WTC11 (cell line): Measurements from ENCODE around the gene SLIT3. TPM values are rescaled to one million over a fixed set of nuclear protein-coding genes. Genes with fewer than 3 reads are reported as not detected.
A peak's percentile ranks its signal among the peaks of the same experiment; 100 is the strongest.

Experiments
- ATAC-seq: fragments of 200-7000 bp; cut with Tn5 transposase; 2 replicates; pipeline ENCODE4 v1.10.0; 2021; ENCODE audit warnings: mild to moderate bottlenecking, moderate library complexity
- CTCF ChIA-PET: fragments of 300-600 bp; sonication (Branson Sonifier 250); formaldehyde crosslinking; loops from one replicate; lab custom pipeline; 2021; ENCODE audit warnings: antibody characterized with exemption; lab: Charles Lee
- POLR2A ChIA-PET: fragments of 350-600 bp; sonication (Branson Sonifier 250); formaldehyde crosslinking; loops from one replicate; lab custom pipeline; 2021; ENCODE audit warnings: antibody characterized with exemption; lab: Charles Lee
- DNase-seq: peaks from one replicate; pipeline ENCODE4 v3.0.0; 2021; ENCODE audit warnings: low spot score
- H3K27ac Mint-ChIP-seq: 2 replicates; pipeline ENCODE4 v1.8.0; 2021; ENCODE audit warnings: mixed read lengths
- H3K27me3 Mint-ChIP-seq: 2 replicates; pipeline ENCODE4 v1.8.0; 2021; ENCODE audit warnings: low read depth, mild to moderate bottlenecking, moderate library complexity, mixed read lengths
- H3K36me3 Mint-ChIP-seq: 2 replicates; pipeline ENCODE4 v1.8.0; 2021; ENCODE audit warnings: mixed read lengths
- H3K4me1 Mint-ChIP-seq: 2 replicates; pipeline ENCODE4 v1.8.0; 2022; ENCODE audit warnings: mixed read lengths
- H3K4me3 Mint-ChIP-seq: 2 replicates; pipeline ENCODE4 v1.8.0; 2021; ENCODE audit warnings: mild to moderate bottlenecking, moderate library complexity, mixed read lengths
- H3K9me3 Mint-ChIP-seq: 2 replicates; pipeline ENCODE4 v1.8.0; 2021; ENCODE audit warnings: mixed read lengths
- ATF1 ChIP-seq: sonication (generic); formaldehyde crosslinking; IDR thresholded peaks from 2 replicates; pipeline ENCODE4 v1.8.1; 2023; ENCODE audit warnings: mild to moderate bottlenecking, moderate library complexity, missing genetic modification reagents
- HMGA2 ChIP-seq: fragments of 250-450 bp; sonication (Bioruptor Pico); IDR thresholded peaks from 2 replicates; pipeline ENCODE4 v1.4.0; 2021; ENCODE audit warnings: mild to moderate bottlenecking, moderate library complexity
- JAZF1 ChIP-seq: fragments of 250-450 bp; sonication (Bioruptor Pico); IDR thresholded peaks from 2 replicates; pipeline ENCODE4 v1.9.0; 2021; ENCODE audit warnings: moderate library complexity, mild to moderate bottlenecking, inconsistent platforms
- OVOL2 ChIP-seq: fragments of 250-450 bp; sonication (Bioruptor Pico); IDR thresholded peaks from 2 replicates; pipeline ENCODE4 v1.9.0; 2021; ENCODE audit warnings: mild to moderate bottlenecking, borderline replicate concordance
- TEAD4 ChIP-seq: sonication (generic); formaldehyde crosslinking; IDR thresholded peaks from 2 replicates; pipeline ENCODE4 v1.8.0; 2022; ENCODE audit warnings: mild to moderate bottlenecking, missing genetic modification reagents
- ZNF416 ChIP-seq: fragments of 250-450 bp; sonication (Bioruptor Pico); IDR thresholded peaks from 2 replicates; pipeline ENCODE4 v1.9.0; 2021; ENCODE audit warnings: mild to moderate bottlenecking, inconsistent platforms
- ZNF423 ChIP-seq: fragments of 250-450 bp; sonication (Bioruptor Pico); IDR thresholded peaks from 2 replicates; pipeline ENCODE4 v2.1.2; 2022; ENCODE audit warnings: mild to moderate bottlenecking, moderate library complexity
- ZNF671 ChIP-seq: fragments of 250-450 bp; sonication (Bioruptor Pico); IDR thresholded peaks from 2 replicates; pipeline ENCODE4 v1.8.0; 2021; ENCODE audit warnings: mild to moderate bottlenecking
- total RNA-seq: library from RNA; stranded (reverse); gene quantifications from 3 replicates; pipeline ENCODE4 v1.2.3, GENCODE V29; 2021
- TF ChIP-seq, protein P1 (sequence below): sonication (generic); formaldehyde crosslinking; IDR thresholded peaks from 2 replicates; pipeline ENCODE4 v1.8.0; 2023; ENCODE audit warnings: missing genetic modification reagents
- TF ChIP-seq, protein P2 (sequence below): sonication (generic); formaldehyde crosslinking; IDR thresholded peaks from 2 replicates; pipeline ENCODE4 v1.8.1; 2022; ENCODE audit warnings: mild to moderate bottlenecking, moderate library complexity, missing genetic modification reagents
- TF ChIP-seq, protein P3 (sequence below): fragments of 250-450 bp; sonication (Bioruptor Pico); IDR thresholded peaks from 2 replicates; pipeline ENCODE4 v2.1.2; 2022; ENCODE audit warnings: mild to moderate bottlenecking, moderate library complexity
- TF ChIP-seq, protein P4 (sequence below): sonication (generic); formaldehyde crosslinking; IDR thresholded peaks from 2 replicates; pipeline ENCODE4 v1.8.1; 2023; ENCODE audit warnings: mild to moderate bottlenecking, missing genetic modification reagents, borderline replicate concordance

SLIT3 gene
- total RNA-seq, 1 experiment from 2014 or later = 1.9 TPM

DNA sequence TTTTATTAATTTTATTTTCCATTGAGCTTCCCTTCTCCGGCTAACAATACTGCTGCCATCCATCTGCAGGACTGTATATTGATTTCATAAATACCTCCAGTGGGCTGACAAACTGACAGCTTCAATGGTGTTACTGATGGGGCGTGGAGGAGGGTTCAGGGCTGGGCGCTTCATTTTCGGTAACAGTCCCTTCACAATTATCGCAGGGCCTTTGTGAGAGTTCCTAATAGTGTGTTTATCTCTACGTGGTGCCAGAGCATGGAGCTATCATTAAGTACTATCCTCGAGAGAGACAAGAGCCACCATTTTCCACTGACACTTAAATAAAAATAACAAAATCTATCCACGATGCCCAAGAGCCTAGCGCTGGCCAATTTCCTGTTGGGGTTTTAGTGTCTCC lies 414.8 kb downstream of the SLIT3 start:
- Mint-ChIP-seq H3K27ac (no peak overlapping the region), H3K4me1 (peaks cover 21% of the 10 kb centered on the region), H3K9me3 (no peaks in the 10 kb centered on the region), H3K36me3 (no peaks in the 10 kb centered on the region), H3K4me3 (no peak overlapping the region), H3K27me3 (no peaks in the 10 kb centered on the region; the same call in 1 of the 2 replicates)
- TF ChIP-seq, protein P1, sequence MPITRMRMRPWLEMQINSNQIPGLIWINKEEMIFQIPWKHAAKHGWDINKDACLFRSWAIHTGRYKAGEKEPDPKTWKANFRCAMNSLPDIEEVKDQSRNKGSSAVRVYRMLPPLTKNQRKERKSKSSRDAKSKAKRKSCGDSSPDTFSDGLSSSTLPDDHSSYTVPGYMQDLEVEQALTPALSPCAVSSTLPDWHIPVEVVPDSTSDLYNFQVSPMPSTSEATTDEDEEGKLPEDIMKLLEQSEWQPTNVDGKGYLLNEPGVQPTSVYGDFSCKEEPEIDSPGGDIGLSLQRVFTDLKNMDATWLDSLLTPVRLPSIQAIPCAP (CRISPR knock-in tag) = no peak
- no peak for TF ChIP-seq ATF1 (CRISPR knock-in tag)
- TF ChIP-seq, protein P2, sequence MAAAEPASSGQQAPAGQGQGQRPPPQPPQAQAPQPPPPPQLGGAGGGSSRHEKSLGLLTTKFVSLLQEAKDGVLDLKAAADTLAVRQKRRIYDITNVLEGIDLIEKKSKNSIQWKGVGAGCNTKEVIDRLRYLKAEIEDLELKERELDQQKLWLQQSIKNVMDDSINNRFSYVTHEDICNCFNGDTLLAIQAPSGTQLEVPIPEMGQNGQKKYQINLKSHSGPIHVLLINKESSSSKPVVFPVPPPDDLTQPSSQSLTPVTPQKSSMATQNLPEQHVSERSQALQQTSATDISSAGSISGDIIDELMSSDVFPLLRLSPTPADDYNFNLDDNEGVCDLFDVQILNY (CRISPR knock-in tag) = no peak
- no peak for DNase-seq
- ChIA-PET POLR2A (no interaction called here), CTCF (interaction anchor here (0.6 to 1.1 kb wide), 3 partner anchors 24 to 114 kb away, joined by 3 read pairs; no protein-coding TSS in a partner anchor)
- ATAC-seq = no peak

DNA sequence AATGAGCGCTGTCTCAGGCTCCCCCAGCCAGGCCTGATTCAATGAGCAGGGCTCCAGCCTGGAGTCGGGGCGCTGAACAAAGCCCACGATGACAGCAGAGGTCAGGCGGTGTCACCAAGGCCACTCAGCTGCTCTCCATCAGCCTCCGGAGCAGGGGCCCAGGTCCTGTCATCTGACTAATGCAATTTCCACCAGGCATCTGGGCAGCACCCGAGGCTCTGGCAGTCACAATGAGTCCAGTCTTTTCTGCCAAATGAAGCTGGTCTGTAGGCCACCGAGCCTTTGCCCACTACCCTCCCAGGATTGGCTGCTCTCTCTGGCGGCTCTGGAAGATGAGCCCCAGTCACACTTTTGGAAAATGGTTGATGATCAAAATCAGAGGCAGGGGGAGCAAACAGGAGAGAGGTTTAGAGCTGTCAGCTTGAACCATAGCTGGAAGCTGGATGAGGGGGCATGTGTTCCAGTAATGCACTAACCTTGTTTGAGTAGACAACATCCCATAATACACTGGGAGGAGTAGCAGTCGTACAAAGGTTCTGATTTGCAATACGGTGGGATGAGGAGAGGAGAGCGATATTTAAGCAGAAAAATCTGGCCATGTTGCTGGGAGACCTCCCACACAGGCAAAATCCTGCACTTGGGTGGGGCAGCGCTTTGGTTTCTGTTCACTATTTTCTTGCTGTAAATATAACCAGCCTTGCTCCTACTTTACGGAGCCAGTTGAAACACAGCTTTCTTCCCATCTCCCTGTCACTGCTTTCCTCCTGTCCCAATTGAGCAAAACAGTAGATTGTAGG lies 415.4 kb downstream of the SLIT3 start:
- DNase-seq = no peak
- no peak for ATAC-seq
- no peaks in the 10 kb centered on the region for H3K36me3 Mint-ChIP-seq
- no peaks in the 10 kb centered on the region; the same call in 1 of the 2 replicates for H3K27me3 Mint-ChIP-seq
- H3K27ac Mint-ChIP-seq = no peak overlapping the region
- POLR2A ChIA-PET = interaction anchor here (0.6 kb wide), 1 partner anchor 174 kb away, joined by 3 read pairs; no protein-coding TSS in a partner anchor
- TF ChIP-seq HMGA2 (0 out of 2 replicates have a peak, but pooled peaks have one; percentile 11), ZNF423 (CRISPR knock-in tag) (no peak)
- H3K9me3 Mint-ChIP-seq = no peaks in the 10 kb centered on the region
- peaks cover 25% of the 10 kb centered on the region for H3K4me1 Mint-ChIP-seq
- H3K4me3 Mint-ChIP-seq = no peak overlapping the region
- CTCF ChIA-PET = interaction anchor here (0.6 to 1.1 kb wide), 3 partner anchors 24 to 113 kb away, joined by 3 read pairs; no protein-coding TSS in a partner anchor

DNA sequence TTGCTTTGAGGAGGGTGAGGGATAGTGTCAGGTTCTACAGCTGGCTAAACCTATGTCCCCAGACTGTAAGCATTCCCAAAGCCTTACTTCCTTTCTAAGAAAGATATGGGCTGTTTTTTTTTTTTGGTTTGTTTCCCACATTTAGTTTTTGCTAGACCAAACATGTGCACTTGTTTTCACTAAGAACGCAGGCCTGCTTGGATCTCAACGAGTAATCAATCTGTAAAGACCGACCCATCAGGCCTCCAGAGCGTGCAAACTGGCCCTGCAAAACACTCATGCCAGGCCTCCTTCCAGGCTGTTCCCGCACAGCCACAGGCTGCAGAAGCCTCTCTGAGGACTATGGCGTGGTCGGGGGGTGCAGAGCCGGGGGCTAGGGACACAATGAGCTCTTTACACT lies 416.9 kb downstream of the SLIT3 start:
- ChIA-PET CTCF (no interaction called here), POLR2A (no interaction called here)
- DNase-seq = no peak
- no peaks in the 10 kb centered on the region; the same call in none of the 2 replicates for H3K27me3 Mint-ChIP-seq
- H3K9me3 Mint-ChIP-seq = no peaks in the 10 kb centered on the region
- TF ChIP-seq, protein P3, sequence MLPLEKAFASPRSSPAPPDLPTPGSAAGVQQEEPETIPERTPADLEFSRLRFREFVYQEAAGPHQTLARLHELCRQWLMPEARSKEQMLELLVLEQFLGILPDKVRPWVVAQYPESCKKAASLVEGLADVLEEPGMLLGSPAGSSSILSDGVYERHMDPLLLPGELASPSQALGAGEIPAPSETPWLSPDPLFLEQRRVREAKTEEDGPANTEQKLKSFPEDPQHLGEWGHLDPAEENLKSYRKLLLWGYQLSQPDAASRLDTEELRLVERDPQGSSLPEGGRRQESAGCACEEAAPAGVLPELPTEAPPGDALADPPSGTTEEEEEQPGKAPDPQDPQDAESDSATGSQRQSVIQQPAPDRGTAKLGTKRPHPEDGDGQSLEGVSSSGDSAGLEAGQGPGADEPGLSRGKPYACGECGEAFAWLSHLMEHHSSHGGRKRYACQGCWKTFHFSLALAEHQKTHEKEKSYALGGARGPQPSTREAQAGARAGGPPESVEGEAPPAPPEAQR = no peak
- TF ChIP-seq HMGA2 = no peak
- TF ChIP-seq, protein P4, sequence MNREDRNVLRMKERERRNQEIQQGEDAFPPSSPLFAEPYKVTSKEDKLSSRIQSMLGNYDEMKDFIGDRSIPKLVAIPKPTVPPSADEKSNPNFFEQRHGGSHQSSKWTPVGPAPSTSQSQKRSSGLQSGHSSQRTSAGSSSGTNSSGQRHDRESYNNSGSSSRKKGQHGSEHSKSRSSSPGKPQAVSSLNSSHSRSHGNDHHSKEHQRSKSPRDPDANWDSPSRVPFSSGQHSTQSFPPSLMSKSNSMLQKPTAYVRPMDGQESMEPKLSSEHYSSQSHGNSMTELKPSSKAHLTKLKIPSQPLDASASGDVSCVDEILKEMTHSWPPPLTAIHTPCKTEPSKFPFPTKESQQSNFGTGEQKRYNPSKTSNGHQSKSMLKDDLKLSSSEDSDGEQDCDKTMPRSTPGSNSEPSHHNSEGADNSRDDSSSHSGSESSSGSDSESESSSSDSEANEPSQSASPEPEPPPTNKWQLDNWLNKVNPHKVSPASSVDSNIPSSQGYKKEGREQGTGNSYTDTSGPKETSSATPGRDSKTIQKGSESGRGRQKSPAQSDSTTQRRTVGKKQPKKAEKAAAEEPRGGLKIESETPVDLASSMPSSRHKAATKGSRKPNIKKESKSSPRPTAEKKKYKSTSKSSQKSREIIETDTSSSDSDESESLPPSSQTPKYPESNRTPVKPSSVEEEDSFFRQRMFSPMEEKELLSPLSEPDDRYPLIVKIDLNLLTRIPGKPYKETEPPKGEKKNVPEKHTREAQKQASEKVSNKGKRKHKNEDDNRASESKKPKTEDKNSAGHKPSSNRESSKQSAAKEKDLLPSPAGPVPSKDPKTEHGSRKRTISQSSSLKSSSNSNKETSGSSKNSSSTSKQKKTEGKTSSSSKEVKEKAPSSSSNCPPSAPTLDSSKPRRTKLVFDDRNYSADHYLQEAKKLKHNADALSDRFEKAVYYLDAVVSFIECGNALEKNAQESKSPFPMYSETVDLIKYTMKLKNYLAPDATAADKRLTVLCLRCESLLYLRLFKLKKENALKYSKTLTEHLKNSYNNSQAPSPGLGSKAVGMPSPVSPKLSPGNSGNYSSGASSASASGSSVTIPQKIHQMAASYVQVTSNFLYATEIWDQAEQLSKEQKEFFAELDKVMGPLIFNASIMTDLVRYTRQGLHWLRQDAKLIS (CRISPR knock-in tag) = no peak
- TF ChIP-seq JAZF1 (CRISPR knock-in tag) = no peak
- TF ChIP-seq, protein P2 (CRISPR knock-in tag) = no peak
- TF ChIP-seq ZNF671 (CRISPR knock-in tag) = no peak
- TF ChIP-seq OVOL2 (CRISPR knock-in tag) = no peak
- TF ChIP-seq ZNF416 (CRISPR knock-in tag) = no peak
- TF ChIP-seq TEAD4 (CRISPR knock-in tag) = no peak
- H3K27ac Mint-ChIP-seq = no peak overlapping the region
- ATAC-seq = no peak
- H3K4me1 Mint-ChIP-seq = peaks cover 38% of the 10 kb centered on the region
- no peak overlapping the region for H3K4me3 Mint-ChIP-seq
- H3K36me3 Mint-ChIP-seq = no peaks in the 10 kb centered on the region
